HL-60 (cell line): Measurements from ENCODE around the gene SEC31B.

Source experiments
- DNase-seq, 2 experiments: peaks; one replicate each; pipeline ENCODE4 v3.0.0-alpha.2; 2010 to 2020; ENCODE audit warnings: low read depth in 1 of 2, low spot score in 1 of 2
- H3K27ac ChIP-seq: fragments of 250-450 bp; sonication (Bioruptor Pico); replicated peaks from 2 replicates; pipeline ENCODE4 v1.5.1; 2020; ENCODE audit warnings: mild to moderate bottlenecking, moderate library complexity
- H3K27me3 ChIP-seq: fragments of 250-450 bp; sonication (Bioruptor Pico); 2 replicates; pipeline ENCODE4 v1.5.1; 2021; ENCODE audit warnings: mild to moderate bottlenecking, moderate library complexity; ENCODE audit not compliant: insufficient read depth, poor library complexity, severe bottlenecking
- H3K4me3 ChIP-seq: replicated peaks from 2 replicates; pipeline ENCODE4 v1.5.1; 2011; ENCODE audit warnings: mild to moderate bottlenecking, control low read depth, low read length; ENCODE audit not compliant: insufficient read depth
- CTCF ChIP-seq: IDR thresholded peaks from one replicate; pipeline ENCODE4 v1.5.1; 2011; ENCODE audit warnings: low read length, control low read depth, inconsistent platforms; ENCODE audit not compliant: insufficient read depth
- GABPA ChIP-seq: IDR thresholded peaks from 2 replicates; pipeline ENCODE4 v1.6.1; 2012; ENCODE audit warnings: low read depth
- POLR2AphosphoS5 ChIP-seq: IDR thresholded peaks from 2 replicates; pipeline ENCODE4 v1.6.1; 2012; ENCODE audit warnings: low read depth
- REST ChIP-seq: IDR thresholded peaks from 2 replicates; pipeline ENCODE4 v1.6.1; 2012; ENCODE audit warnings: low read depth; ENCODE audit not compliant: insufficient replicate concordance
- SPI1 ChIP-seq: IDR thresholded peaks from 2 replicates; pipeline ENCODE4 v1.6.1; 2012; ENCODE audit warnings: low read depth, mild to moderate bottlenecking, borderline replicate concordance

Gene SEC31B

GRCh38 chr10:100528123-100528886 lies 8.6 kb upstream of the SEC31B start:
- peak overlapping the region; percentile 78 for H3K27ac ChIP-seq
- DNase-seq, result no peak

GRCh38 chr10:100524638-100525037 lies 5.0 kb upstream of the SEC31B start:
- TF ChIP-seq SPI1, result no peak
- TF ChIP-seq CTCF, result no peak
- no peak for TF ChIP-seq GABPA
- no peak for TF ChIP-seq REST
- no peak for TF ChIP-seq POLR2AphosphoS5
- no peaks in the 10 kb centered on the region for H3K27me3 ChIP-seq

More at GRCh38 chr10:100528123-100528886, 8.6 kb upstream of the SEC31B start:
- Histone ChIP-seq H3K27me3 (no peaks in the 10 kb centered on the region), H3K4me3 (peak overlapping the region; percentile 96)
- TF ChIP-seq CTCF (no peak), REST (no peak), GABPA (no peak), POLR2AphosphoS5 (no peak), SPI1 (peak; percentile 48; the same call in 1 of the 2 replicates)

GRCh38 chr10:100524206-100524605 lies 4.5 kb upstream of the SEC31B start:
- TF ChIP-seq POLR2AphosphoS5 (no peak), CTCF (no peak), GABPA (no peak), REST (no peak), SPI1 (no peak)
- no peak for DNase-seq
- Histone ChIP-seq H3K4me3 (no peak overlapping the region), H3K27ac (no peak overlapping the region), H3K27me3 (no peaks in the 10 kb centered on the region)

More at GRCh38 chr10:100524638-100525037, 5.0 kb upstream of the SEC31B start:
- no peak for DNase-seq
- Histone ChIP-seq H3K27ac (no peak overlapping the region), H3K4me3 (no peak overlapping the region)
